Neural cell (in vitro differentiated cells): ENCODE results near the gene ZNF853. TPM values are rescaled to one million over a fixed set of nuclear protein-coding genes. Genes with fewer than 3 reads are reported as not detected.

Source experiments
- H2AFZ ChIP-seq: fragments of 200-600, 300-800 bp; sonication (generic), shearing (Covaris generic); 2 replicates; pipeline ENCODE4 v1.6.0; 2014; ENCODE audit warnings: low read depth, mild to moderate bottlenecking, antibody characterized with exemption, low read length, moderate library complexity
- H3F3A ChIP-seq: fragments of 200-600 bp; shearing (Covaris generic); 2 replicates; pipeline ENCODE4 v1.6.1; 2016; ENCODE audit warnings: mild to moderate bottlenecking, moderate library complexity, mixed read lengths, antibody characterized with exemption, low read length; ENCODE audit not compliant: insufficient read depth, poor library complexity, severe bottlenecking
- H3K27ac ChIP-seq: fragments of 200-600, 300-800 bp; sonication (generic), shearing (Covaris generic); 2 replicates; pipeline ENCODE4 v1.5.1; 2014; ENCODE audit warnings: mild to moderate bottlenecking, low read length, moderate library complexity
- H3K27me3 ChIP-seq: fragments of 300-800, 200-600 bp; sonication (generic), shearing (Covaris generic); 2 replicates; pipeline ENCODE4 v1.6.0; 2014; ENCODE audit warnings: mild to moderate bottlenecking, low read depth, low read length, moderate library complexity; ENCODE audit not compliant: insufficient read depth
- H3K36me3 ChIP-seq: fragments of 300-800, 200-600 bp; sonication (generic), shearing (Covaris generic); 2 replicates; pipeline ENCODE4 v1.5.1; 2014; ENCODE audit warnings: mild to moderate bottlenecking, antibody characterized with exemption, low read length, moderate library complexity; ENCODE audit not compliant: insufficient read depth
- H3K4me2 ChIP-seq: fragments of 300-800, 200-600 bp; sonication (generic), shearing (Covaris generic); 2 replicates; pipeline ENCODE4 v1.6.0; 2014; ENCODE audit warnings: mild to moderate bottlenecking, low read length
- H3K4me3 ChIP-seq: fragments of 300-800, 200-600 bp; sonication (generic), shearing (Covaris generic); 2 replicates; pipeline ENCODE4 v1.5.1; 2014; ENCODE audit warnings: mild to moderate bottlenecking, low read length, moderate library complexity
- H3K79me2 ChIP-seq: fragments of 200-600 bp; shearing (Covaris generic); replicated peaks from 2 replicates; pipeline ENCODE4 v1.6.0; 2014; ENCODE audit warnings: mild to moderate bottlenecking, low read length, moderate library complexity; ENCODE audit not compliant: insufficient read depth
- H3K9ac ChIP-seq: fragments of 300-800, 200-600 bp; sonication (generic), shearing (Covaris generic); 2 replicates; pipeline ENCODE4 v1.6.1; 2016; ENCODE audit warnings: mild to moderate bottlenecking, low read length, mixed read lengths
- H3K9me2 ChIP-seq: fragments of 200-600 bp; shearing (Covaris generic); 2 replicates; pipeline ENCODE4 v1.6.1; 2016; ENCODE audit warnings: mild to moderate bottlenecking, low read length, mixed read lengths; ENCODE audit not compliant: insufficient read depth
- H3K9me3 ChIP-seq: fragments of 200-600, 300-800 bp; sonication (generic), shearing (Covaris generic); 2 replicates; pipeline ENCODE4 v1.6.1; 2016; ENCODE audit warnings: mild to moderate bottlenecking, mixed run types, low read length, moderate library complexity, mixed read lengths
- H4K20me1 ChIP-seq: fragments of 200-600 bp; shearing (Covaris generic); 2 replicates; pipeline ENCODE4 v1.6.1; 2016; ENCODE audit warnings: mild to moderate bottlenecking, mixed run types; ENCODE audit not compliant: insufficient read depth
- EP300 ChIP-seq: fragments of 450-650 bp; conservative IDR thresholded peaks from 2 replicates; pipeline ENCODE4 v1.6.1; 2014; ENCODE audit warnings: antibody characterized with exemption, mild to moderate bottlenecking, moderate library complexity; ENCODE audit not compliant: poor library complexity, severe bottlenecking
- EZH2 ChIP-seq: fragments of 200-600, 300-800 bp; shearing (Covaris generic), sonication (generic); IDR thresholded peaks from 2 replicates; pipeline ENCODE4 v1.6.1; 2014; ENCODE audit warnings: antibody characterized with exemption, low read length, borderline replicate concordance, mild to moderate bottlenecking; ENCODE audit not compliant: insufficient read depth, poor library complexity, severe bottlenecking
- MXI1 ChIP-seq: fragments of 450-650 bp; conservative IDR thresholded peaks from 2 replicates; pipeline ENCODE4 v1.6.1; 2014; ENCODE audit warnings: antibody characterized with exemption, mild to moderate bottlenecking; ENCODE audit not compliant: poor library complexity, severe bottlenecking
- POLR2AphosphoS5 ChIP-seq: IDR thresholded peaks from 2 replicates; pipeline ENCODE4 v1.6.1; 2012
- RAD21 ChIP-seq: fragments of 450-650 bp; conservative IDR thresholded peaks from 2 replicates; pipeline ENCODE4 v1.6.1; 2014; ENCODE audit warnings: antibody characterized with exemption, mild to moderate bottlenecking, moderate library complexity
- SMC3 ChIP-seq: fragments of 450-650 bp; conservative IDR thresholded peaks from 2 replicates; pipeline ENCODE4 v1.6.1; 2014; ENCODE audit warnings: antibody characterized with exemption, mild to moderate bottlenecking, moderate library complexity; ENCODE audit not compliant: poor library complexity
- TAF1 ChIP-seq: IDR thresholded peaks from 2 replicates; pipeline ENCODE4 v1.6.1; 2012; ENCODE audit warnings: low read depth
- polyA plus RNA-seq: library from polyadenylated mRNA; depleted of rRNA; stranded (reverse); fragments of >200 nt; gene quantifications from 2 replicates; pipeline ENCODE4 v1.2.3, GENCODE V29; 2014
- TF ChIP-seq, protein P1 (sequence below): IDR thresholded peaks from 2 replicates; pipeline ENCODE4 v1.6.1; 2012; ENCODE audit warnings: borderline replicate concordance
- TF ChIP-seq, protein P2 (sequence below): fragments of 450-650 bp; IDR thresholded peaks from 2 replicates; pipeline ENCODE4 v1.5.1; 2014; ENCODE audit warnings: antibody characterized with exemption, mild to moderate bottlenecking, moderate library complexity; ENCODE audit not compliant: poor library complexity, severe bottlenecking

Gene ZNF853
- polyA plus RNA-seq, 1 donor from 2014 or later = 8.7 TPM

DNA sequence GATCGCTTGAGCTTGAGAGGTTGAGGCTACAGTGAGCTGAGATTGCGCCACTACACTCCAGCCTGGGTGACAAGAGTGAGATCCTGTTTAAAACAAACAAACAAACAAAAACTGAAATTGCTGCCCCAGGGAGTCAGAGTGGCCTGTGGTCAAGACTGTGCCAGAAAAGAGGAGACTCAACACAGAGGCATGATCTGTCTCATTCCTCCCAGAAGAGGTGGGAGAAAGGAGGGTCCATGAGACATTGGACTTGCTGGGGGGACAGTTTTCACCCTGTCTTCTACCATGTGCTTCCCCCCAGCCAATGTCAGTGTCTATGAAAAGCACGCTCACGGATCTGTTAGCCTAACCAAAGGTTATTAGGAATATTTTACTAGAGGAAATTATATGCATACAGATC, 3.2 kb downstream of the ZNF853 start:
- H3K9ac ChIP-seq = no peak overlapping the region
- H4K20me1 ChIP-seq = no peaks in the 10 kb centered on the region
- H3K27ac ChIP-seq = no peak overlapping the region
- no peak overlapping the region for H2AFZ ChIP-seq
- H3K9me2 ChIP-seq = no peaks in the 10 kb centered on the region
- no peak overlapping the region for H3K4me3 ChIP-seq
- no peak overlapping the region for H3K4me2 ChIP-seq
- H3K27me3 ChIP-seq = no peaks in the 10 kb centered on the region
- H3K9me3 ChIP-seq = no peaks in the 10 kb centered on the region
- no peaks in the 10 kb centered on the region for H3K79me2 ChIP-seq
- no peaks in the 10 kb centered on the region for H3F3A ChIP-seq
- no peak for TF ChIP-seq EP300
- TF ChIP-seq, protein P1, sequence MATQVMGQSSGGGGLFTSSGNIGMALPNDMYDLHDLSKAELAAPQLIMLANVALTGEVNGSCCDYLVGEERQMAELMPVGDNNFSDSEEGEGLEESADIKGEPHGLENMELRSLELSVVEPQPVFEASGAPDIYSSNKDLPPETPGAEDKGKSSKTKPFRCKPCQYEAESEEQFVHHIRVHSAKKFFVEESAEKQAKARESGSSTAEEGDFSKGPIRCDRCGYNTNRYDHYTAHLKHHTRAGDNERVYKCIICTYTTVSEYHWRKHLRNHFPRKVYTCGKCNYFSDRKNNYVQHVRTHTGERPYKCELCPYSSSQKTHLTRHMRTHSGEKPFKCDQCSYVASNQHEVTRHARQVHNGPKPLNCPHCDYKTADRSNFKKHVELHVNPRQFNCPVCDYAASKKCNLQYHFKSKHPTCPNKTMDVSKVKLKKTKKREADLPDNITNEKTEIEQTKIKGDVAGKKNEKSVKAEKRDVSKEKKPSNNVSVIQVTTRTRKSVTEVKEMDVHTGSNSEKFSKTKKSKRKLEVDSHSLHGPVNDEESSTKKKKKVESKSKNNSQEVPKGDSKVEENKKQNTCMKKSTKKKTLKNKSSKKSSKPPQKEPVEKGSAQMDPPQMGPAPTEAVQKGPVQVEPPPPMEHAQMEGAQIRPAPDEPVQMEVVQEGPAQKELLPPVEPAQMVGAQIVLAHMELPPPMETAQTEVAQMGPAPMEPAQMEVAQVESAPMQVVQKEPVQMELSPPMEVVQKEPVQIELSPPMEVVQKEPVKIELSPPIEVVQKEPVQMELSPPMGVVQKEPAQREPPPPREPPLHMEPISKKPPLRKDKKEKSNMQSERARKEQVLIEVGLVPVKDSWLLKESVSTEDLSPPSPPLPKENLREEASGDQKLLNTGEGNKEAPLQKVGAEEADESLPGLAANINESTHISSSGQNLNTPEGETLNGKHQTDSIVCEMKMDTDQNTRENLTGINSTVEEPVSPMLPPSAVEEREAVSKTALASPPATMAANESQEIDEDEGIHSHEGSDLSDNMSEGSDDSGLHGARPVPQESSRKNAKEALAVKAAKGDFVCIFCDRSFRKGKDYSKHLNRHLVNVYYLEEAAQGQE = no peak
- TF ChIP-seq EZH2 = no peak
- TF ChIP-seq RAD21 = no peak
- no peak for TF ChIP-seq TAF1
- TF ChIP-seq SMC3 = no peak
- TF ChIP-seq, protein P2, sequence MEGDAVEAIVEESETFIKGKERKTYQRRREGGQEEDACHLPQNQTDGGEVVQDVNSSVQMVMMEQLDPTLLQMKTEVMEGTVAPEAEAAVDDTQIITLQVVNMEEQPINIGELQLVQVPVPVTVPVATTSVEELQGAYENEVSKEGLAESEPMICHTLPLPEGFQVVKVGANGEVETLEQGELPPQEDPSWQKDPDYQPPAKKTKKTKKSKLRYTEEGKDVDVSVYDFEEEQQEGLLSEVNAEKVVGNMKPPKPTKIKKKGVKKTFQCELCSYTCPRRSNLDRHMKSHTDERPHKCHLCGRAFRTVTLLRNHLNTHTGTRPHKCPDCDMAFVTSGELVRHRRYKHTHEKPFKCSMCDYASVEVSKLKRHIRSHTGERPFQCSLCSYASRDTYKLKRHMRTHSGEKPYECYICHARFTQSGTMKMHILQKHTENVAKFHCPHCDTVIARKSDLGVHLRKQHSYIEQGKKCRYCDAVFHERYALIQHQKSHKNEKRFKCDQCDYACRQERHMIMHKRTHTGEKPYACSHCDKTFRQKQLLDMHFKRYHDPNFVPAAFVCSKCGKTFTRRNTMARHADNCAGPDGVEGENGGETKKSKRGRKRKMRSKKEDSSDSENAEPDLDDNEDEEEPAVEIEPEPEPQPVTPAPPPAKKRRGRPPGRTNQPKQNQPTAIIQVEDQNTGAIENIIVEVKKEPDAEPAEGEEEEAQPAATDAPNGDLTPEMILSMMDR = no peak
- no peak for TF ChIP-seq POLR2AphosphoS5
- TF ChIP-seq MXI1 = no peak
- H3K36me3 ChIP-seq = no peaks in the 10 kb centered on the region

DNA sequence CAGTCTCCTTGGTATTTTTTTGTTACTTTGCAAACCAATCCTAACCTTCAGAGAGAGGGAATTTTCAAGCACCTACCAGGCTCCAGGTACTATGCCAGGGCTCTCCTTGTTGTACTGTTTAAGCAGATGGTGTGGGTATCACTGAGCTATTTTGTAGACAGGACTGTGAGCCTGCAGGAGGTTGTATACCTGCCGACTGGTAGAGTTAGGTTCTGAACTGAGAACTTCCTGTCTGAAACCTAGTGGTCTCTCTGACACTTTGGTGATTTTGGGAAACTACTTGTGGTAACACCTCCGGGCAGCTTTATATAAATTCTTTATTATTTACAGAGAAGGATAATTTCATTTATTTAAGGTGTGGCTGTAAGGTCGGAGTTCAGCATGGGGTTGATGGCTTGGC, 4.6 kb downstream of the ZNF853 start:
- H3K36me3 ChIP-seq = no peaks in the 10 kb centered on the region
- H3K9me3 ChIP-seq = no peaks in the 10 kb centered on the region
- H3K9me2 ChIP-seq = no peaks in the 10 kb centered on the region
- TF ChIP-seq TAF1 (no peak), EZH2 (no peak), RAD21 (no peak), MXI1 (no peak), EP300 (no peak), POLR2AphosphoS5 (no peak)
- TF ChIP-seq, protein P1 = no peak
- H4K20me1 ChIP-seq = no peaks in the 10 kb centered on the region
- no peaks in the 10 kb centered on the region for H3F3A ChIP-seq
- H3K27me3 ChIP-seq = no peaks in the 10 kb centered on the region
- no peak overlapping the region for H3K9ac ChIP-seq
- no peak overlapping the region for H2AFZ ChIP-seq
- no peaks in the 10 kb centered on the region for H3K79me2 ChIP-seq
- no peak overlapping the region for H3K4me3 ChIP-seq
- H3K27ac ChIP-seq = no peak overlapping the region
- H3K4me2 ChIP-seq = no peak overlapping the region
